WI38 (cell line): ENCODE measurements around the gene C16orf92.
"Not testable (repeated sequence)": the region's sequence is repeated elsewhere in the genome, so short reads cannot be mapped to it uniquely, and the experiment has no call there.

Source experiments
- H3K4me3 ChIP-seq: 2 replicates; pipeline ENCODE4 v1.5.1; 2011; ENCODE audit warnings: low read depth, mild to moderate bottlenecking, control low read depth, low read length
- TF ChIP-seq, protein P1 (sequence below): IDR thresholded peaks from 2 replicates; pipeline ENCODE4 v1.5.1; 2012; ENCODE audit warnings: low read depth, mild to moderate bottlenecking, control low read depth, low read length

The C16orf92 gene

DNA sequence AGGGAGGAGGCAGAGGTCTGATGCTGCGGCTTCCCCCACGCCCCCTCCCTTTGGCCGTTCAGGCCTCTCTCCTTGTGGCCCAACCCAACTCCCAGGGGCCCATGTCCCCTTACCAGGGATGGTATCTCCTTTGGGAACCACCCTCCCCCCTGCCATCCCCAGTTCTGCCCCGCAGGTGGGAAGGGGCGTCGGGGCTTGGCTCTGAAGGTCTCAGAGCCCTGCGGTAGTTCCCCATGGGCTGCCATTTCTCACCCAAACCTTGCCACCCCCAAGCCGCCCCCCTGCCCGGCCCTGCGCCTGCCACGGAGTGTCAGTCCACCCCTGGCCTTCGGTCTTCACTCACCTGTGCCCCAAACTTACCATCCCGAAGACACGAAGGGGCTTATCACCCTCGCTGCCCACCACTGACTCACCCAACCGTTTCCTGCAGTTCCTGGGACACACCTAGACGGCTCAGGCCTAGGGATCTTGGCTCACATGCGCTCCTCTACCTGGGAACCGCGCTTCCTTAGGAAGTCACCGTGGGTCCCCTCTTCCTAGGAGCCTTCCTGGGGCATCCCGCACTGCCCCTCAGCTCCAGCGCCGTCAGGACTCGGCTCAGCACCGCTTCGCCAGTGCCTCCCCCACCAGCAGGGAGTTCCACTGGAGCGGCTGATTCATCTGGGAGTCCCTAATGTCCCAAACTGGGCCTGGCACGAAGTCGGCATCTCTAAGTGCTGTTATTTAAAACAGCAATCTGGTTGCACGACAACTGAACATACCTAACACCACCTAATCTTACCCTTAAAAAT lies 11.1 kb upstream of the C16orf92 start:
- TF ChIP-seq, protein P1, sequence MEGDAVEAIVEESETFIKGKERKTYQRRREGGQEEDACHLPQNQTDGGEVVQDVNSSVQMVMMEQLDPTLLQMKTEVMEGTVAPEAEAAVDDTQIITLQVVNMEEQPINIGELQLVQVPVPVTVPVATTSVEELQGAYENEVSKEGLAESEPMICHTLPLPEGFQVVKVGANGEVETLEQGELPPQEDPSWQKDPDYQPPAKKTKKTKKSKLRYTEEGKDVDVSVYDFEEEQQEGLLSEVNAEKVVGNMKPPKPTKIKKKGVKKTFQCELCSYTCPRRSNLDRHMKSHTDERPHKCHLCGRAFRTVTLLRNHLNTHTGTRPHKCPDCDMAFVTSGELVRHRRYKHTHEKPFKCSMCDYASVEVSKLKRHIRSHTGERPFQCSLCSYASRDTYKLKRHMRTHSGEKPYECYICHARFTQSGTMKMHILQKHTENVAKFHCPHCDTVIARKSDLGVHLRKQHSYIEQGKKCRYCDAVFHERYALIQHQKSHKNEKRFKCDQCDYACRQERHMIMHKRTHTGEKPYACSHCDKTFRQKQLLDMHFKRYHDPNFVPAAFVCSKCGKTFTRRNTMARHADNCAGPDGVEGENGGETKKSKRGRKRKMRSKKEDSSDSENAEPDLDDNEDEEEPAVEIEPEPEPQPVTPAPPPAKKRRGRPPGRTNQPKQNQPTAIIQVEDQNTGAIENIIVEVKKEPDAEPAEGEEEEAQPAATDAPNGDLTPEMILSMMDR: no peak
- H3K4me3 ChIP-seq: no peak overlapping the region

DNA sequence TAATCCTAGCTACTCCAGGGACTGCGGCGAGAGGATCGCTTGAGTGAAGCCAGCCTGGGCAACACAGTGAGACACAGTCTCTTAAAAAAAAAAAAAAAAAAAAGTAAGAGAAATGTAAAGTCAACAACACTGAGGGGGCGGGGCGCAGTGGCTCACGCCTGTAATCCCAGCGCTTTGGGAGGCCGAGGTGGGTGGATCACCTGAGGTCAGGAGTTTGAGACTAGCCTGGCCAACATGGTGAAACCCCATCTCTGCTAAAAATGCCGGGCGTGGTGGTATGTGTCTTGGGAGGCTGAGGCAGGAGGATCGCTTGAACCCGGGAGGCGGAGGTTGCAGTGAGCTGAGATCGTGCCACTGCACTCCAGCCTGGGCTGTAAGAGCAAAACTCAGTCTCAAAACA lies 10.4 kb upstream of the C16orf92 start:
- not testable (repeated sequence) for H3K4me3 ChIP-seq

DNA sequence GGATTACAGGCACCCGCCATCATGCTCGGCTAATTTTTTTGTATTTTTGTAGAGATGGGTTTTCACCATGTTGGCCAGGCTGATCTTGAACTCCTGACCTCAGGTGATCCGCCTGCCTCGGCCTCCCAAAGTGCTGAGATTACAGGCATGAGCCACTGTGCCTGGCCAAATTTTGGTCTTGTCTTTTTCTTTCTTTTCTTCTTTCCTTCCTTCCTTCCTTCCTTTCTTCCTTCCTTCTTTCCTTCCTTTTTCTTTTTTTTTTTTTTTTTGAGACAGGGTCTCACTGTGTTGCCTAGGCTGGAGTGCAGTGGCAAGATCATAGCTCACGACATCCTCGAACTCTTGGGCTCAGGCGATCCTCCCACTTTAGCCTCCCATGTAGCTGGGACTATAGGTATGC lies 7.5 kb upstream of the C16orf92 start:
- H3K4me3 ChIP-seq: not testable (repeated sequence)

DNA sequence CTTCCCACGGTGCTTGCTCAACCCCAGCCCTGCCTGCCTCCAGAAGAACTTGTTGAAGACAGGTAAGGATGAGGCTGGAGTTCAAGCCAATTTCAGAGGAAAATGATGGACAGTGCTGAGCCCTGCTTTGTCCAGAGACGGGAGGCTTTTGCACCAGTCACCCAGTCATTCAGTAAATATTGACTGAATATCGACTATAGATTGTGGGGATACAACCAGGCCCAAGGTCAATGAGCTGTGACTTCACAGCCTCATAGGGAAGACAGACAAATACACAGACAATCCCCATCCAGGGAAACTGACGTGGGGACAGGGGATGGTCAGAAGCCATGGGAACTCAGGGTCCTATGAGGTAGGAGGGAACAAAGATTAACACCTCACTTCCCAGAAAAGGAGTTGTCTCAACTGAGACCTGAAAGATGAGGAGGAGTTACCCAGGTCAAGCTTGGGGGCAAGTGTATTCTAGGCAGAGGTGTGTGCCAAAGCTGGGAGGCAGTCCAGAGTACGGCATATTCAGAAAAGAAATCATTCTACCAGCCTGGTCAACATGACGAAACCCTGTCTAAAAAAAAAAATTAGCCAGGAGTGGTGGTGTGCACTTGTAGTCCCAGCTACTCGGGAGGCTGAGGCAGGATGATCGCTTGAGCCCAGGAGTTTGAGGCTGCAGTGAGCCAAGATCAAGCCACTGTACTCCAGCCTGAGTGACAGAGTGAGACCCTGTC lies 6.3 kb upstream of the C16orf92 start:
- H3K4me3 ChIP-seq: no peak overlapping the region
- TF ChIP-seq, protein P1: no peak

DNA sequence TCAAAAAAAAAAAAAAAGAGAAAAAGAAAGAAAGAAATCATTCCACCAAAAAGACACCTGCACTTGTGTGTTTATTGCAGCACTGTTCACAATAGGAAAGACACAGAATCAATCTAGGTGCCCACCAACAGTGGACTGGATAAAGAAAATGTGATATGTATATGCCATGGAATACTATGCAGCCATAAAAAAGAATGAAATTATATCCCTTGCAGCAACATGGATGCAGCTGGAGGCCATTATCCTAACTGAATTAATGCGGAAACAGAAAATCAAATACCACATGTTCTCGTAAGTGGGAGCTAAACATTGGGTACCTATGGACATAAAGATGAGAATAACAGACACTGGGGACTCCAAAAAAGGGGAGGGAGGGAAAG lies 5.7 kb upstream of the C16orf92 start:
- TF ChIP-seq, protein P1: no peak
- H3K4me3 ChIP-seq: no peak overlapping the region

DNA sequence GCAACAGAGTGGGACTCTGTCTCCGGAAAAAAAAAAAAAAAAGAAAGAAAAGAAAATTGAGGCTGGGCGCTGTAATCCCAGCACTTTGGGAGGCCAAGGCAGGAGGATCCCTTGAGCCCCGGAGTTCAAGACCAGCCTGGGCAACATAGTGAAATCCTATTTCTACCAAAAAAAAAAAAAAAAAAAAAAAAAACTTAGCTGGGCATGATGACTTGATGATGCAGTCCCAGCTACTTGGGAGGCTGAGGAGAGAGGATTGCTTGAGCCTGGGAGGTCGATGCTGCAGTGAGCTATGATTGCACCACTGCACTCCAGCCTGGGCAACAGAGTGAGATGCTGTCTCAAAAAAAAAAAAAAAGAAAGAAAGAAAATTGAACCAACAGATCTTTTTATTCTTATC lies 5.1 kb upstream of the C16orf92 start:
- not testable (repeated sequence) for H3K4me3 ChIP-seq

DNA sequence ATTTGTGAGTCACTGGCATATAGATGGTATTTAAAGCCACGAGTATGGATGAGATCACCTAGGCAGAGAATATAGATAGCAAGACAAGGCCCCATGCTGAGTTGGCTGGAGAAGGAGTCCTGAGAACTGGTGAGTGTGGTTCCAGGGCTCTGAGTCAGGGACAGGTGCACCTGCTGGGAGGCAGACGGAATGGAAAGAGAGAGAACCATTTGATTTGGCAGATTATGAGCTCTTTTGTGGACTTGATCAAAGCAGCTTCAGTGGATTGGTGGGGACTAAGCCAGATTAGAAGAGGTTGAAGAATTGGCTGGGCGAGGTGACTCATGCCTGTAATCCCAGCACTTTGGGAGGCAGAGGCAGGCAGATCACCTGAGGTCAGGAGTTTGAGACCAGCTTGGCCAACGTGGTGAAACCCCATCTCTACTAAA lies 4.3 kb upstream of the C16orf92 start:
- TF ChIP-seq, protein P1: no peak
- H3K4me3 ChIP-seq: no peak overlapping the region

DNA sequence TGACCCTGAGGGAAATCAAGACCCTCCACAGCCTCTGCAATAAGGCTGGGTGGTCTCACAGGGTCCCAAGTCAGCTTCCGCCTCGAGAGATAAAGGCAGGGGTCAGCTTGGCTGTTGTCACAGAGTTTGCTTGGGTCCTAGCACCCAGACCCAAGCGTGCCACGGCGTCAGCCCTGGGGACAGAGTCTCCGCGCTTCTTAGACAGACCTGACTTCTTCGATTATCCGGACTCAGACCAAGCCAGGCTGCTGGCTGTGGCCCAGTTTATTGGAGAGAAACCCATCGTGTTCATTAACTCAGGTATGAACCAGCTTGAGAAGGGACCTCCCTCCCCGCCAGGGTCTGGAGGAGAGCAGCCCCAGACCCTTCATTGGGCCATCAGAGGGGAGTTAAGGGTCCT lies 588 bp downstream of the C16orf92 start:
- TF ChIP-seq, protein P1: no peak
- H3K4me3 ChIP-seq: no peak overlapping the region

DNA sequence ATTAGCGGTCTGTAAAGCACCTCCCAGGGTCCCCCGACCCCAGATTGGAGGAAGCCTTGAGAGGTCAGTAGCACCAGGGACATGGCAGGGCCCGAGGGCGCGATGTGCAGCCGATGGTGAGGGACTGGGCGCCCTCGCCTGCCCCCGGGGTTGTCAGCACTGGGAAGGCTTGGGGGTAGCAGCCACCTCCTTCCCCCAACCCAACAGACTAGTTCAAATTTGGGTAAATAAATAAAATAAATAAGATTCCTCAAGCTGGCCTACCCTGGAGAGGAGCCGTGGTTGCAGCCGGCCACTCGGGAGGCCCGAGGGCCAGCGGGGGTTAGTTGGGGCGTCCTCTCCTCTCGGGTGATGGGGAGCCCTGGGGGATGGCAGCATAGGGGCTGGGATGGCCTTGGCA lies 1.5 kb downstream of the C16orf92 start:
- TF ChIP-seq, protein P1: no peak
- H3K4me3 ChIP-seq: no peak overlapping the region
